Endothelial cell of umbilical vein (primary cell): ENCODE results near the gene THBD.

Source experiments
- CTCF ChIP-seq, 2 donors: IDR thresholded peaks; 1 replicate in 1 of 2; 2 replicates in 1 of 2; pipeline ENCODE4 v1.5.1; 2011; ENCODE audit warnings: low read length in 2 of 2, mild to moderate bottlenecking in 2 of 2, moderate library complexity in 2 of 2, control low read depth in 1 of 2, inconsistent platforms in 1 of 2, low read depth in 1 of 2; ENCODE audit not compliant: insufficient read depth in 1 of 2; ENCODE audit errors: extremely low read depth in 1 of 2
- EZH2 ChIP-seq: IDR thresholded peaks from 2 replicates; pipeline ENCODE4 v1.6.1; 2012; ENCODE audit warnings: borderline replicate concordance, low read depth, mild to moderate bottlenecking, moderate library complexity, low read length, inconsistent platforms; ENCODE audit not compliant: severe bottlenecking
- FOS ChIP-seq: IDR thresholded peaks from 2 replicates; pipeline ENCODE4 v1.6.1; 2011; ENCODE audit warnings: mild to moderate bottlenecking, low read length, moderate library complexity, borderline replicate concordance; ENCODE audit not compliant: insufficient read depth
- JUN ChIP-seq: IDR thresholded peaks from 2 replicates; pipeline ENCODE4 v1.6.1; 2011; ENCODE audit warnings: borderline replicate concordance, low read depth; ENCODE audit not compliant: insufficient read length, insufficient read depth
- MAX ChIP-seq: IDR thresholded peaks from 2 replicates; pipeline ENCODE4 v1.6.1; 2011; ENCODE audit not compliant: insufficient read depth, insufficient read length
- POLR2A ChIP-seq: IDR thresholded peaks from 2 replicates; pipeline ENCODE4 v1.6.1; 2012; ENCODE audit warnings: low read depth, mild to moderate bottlenecking, control low read depth, low read length
- POLR2AphosphoS5 ChIP-seq: IDR thresholded peaks from 2 replicates; pipeline ENCODE4 v1.6.1; 2012; ENCODE audit warnings: low read depth, mild to moderate bottlenecking, control low read depth, low read length, moderate library complexity; ENCODE audit not compliant: insufficient read depth

- TF ChIP-seq CTCF (IDR thresholded peaks at IDR 0.05; ENCODE audit: extremely low read depth in 1 of 2, insufficient read depth in 1 of 2, low read depth in 1 of 2, low read length in 2 of 2) (no peak), MAX (no peak), POLR2AphosphoS5 (no peak), POLR2A (no peak), EZH2 (no peak), FOS (no peak), JUN (no peak)
Observed at GRCh38 chr20:23028392-23028791, 21.1 kb downstream of the THBD start.
